Measurements from ENCODE around the gene FAM184B.

Gene FAM184B

DNA sequence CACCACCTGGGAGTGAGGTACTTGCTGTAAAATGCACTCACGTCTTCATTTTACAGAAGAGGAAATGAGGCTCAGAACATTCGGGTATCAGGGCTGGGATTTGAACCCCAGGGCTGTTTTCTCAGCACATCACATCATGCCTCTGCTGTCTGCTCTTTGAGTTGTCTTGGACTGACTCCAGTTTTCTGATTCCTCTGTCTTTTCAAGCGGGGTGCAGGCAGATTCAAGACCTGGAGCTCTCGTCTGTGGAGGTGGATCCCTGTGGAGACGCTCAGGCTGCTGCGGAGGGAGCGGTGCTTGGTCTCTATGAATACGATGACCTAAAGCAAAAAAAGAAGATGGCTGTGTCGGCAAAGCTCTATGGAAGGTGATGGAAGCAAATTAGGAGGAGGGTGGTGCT lies 198.1 kb downstream of the FAM184B start:
- Histone ChIP-seq H4K8ac (ENCODE audit: low read length) (no peak overlapping the region), H3K9ac (ENCODE audit: low read length) (no peak overlapping the region)
- 98% methylated on average over 9 of the region's 9 CpGs for WGBS

DNA sequence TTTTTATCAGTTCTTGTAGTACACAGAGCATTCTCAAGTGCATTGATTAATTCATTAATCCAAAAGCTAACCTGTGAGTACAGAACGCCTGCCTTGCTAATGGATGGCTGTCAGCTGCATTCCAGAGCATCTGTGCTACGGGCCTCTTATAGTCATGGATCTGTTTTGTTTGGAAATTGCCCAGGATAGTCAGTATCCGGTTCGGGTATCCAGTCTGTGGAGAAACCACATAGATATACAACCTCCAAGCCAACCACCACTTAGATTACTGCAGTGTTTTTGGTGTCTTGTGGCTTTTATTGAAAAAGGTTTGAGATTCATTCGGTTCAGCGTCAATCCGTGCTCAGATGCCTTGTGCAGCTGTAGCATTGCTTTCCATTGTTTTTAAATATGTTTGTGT lies 200.5 kb downstream of the FAM184B start:
- no peaks in the 10 kb centered on the region for H3K9me3 ChIP-seq (ENCODE audit: control insufficient read depth, low read length)
- peaks cover 29 to 57% of the 10 kb centered on the region in 2 experiments for H3K36me3 ChIP-seq (ENCODE audit: control insufficient read depth in 1 of 2, insufficient read depth in 2 of 2, low read depth in 1 of 2, low read length in 2 of 2)
- no peak overlapping the region for H3K27ac ChIP-seq (ENCODE audit: low read length, poor library complexity, severe bottlenecking)
- H2BK12ac ChIP-seq (ENCODE audit: low read length in 2 of 2) = no peak overlapping the region
- no peak overlapping the region for H3K4me3 ChIP-seq (ENCODE audit: insufficient read depth in 1 of 2, low read depth in 1 of 2, low read length in 2 of 2)
- H3K14ac ChIP-seq (ENCODE audit: low read length in 2 of 2) = no peak overlapping the region
- H3K9ac ChIP-seq (ENCODE audit: low read length) = peak overlapping the region; percentile 95
- H3K23ac ChIP-seq (ENCODE audit: low read length in 2 of 2) = no peak overlapping the region
- H3K27me3 ChIP-seq (ENCODE audit: control insufficient read depth in 1 of 2, insufficient read depth in 1 of 2, low read length in 2 of 2) = no peaks in the 10 kb centered on the region
- H3K18ac ChIP-seq (ENCODE audit: low read depth in 1 of 2, low read length in 2 of 2) = no peak overlapping the region
- peaks cover 29% of the 10 kb centered on the region for H3K79me1 ChIP-seq (replicated peaks; ENCODE audit: low read length, poor library complexity, severe bottlenecking)
- H2AFZ ChIP-seq (ENCODE audit: low read depth, low read length) = no peak overlapping the region
- no peak for DNase-seq
- H2AK5ac ChIP-seq (ENCODE audit: low read length, severe bottlenecking) = no peak overlapping the region
- H4K91ac ChIP-seq (ENCODE audit: low read length) = no peak overlapping the region
- 97% methylated on average over 5 of the region's 7 CpGs for WGBS
- H2BK15ac ChIP-seq (ENCODE audit: low read depth, poor library complexity, severe bottlenecking) = no peak overlapping the region
- no peak overlapping the region for H3K4me2 ChIP-seq (ENCODE audit: low read length, poor library complexity, severe bottlenecking)
- H2BK120ac ChIP-seq (ENCODE audit: low read depth, low read length) = no peak overlapping the region
- H3K4me1 ChIP-seq (ENCODE audit: control insufficient read depth, insufficient read depth, low read depth, low read length) = peaks cover 11% of the 10 kb centered on the region
- H4K8ac ChIP-seq (ENCODE audit: low read length) = no peak overlapping the region
- no peak overlapping the region for H2BK5ac ChIP-seq (ENCODE audit: low read depth, low read length, poor library complexity, severe bottlenecking)
- H3K4ac ChIP-seq (ENCODE audit: low read depth in 1 of 2, low read length in 2 of 2) = no peak overlapping the region

More for the DNA sequence above, 198.1 kb downstream of the FAM184B start:
- no peak overlapping the region for H3K4me3 ChIP-seq (ENCODE audit: insufficient read depth in 1 of 2, low read depth in 1 of 2, low read length in 2 of 2)
- no peak overlapping the region for H3K18ac ChIP-seq (ENCODE audit: low read depth in 1 of 2, low read length in 2 of 2)
- H3K23ac ChIP-seq (ENCODE audit: low read length in 2 of 2) = no peak overlapping the region
- H3K9me3 ChIP-seq (ENCODE audit: control insufficient read depth, low read length) = no peaks in the 10 kb centered on the region
- H3K4ac ChIP-seq (ENCODE audit: low read depth in 1 of 2, low read length in 2 of 2) = no peak overlapping the region
- no peak overlapping the region for H3K27ac ChIP-seq (ENCODE audit: low read length, poor library complexity, severe bottlenecking)
- DNase-seq = no peak
- H3K79me1 ChIP-seq (replicated peaks; ENCODE audit: low read length, poor library complexity, severe bottlenecking) = peaks cover 30% of the 10 kb centered on the region
- H2BK5ac ChIP-seq (ENCODE audit: low read depth, low read length, poor library complexity, severe bottlenecking) = no peak overlapping the region
- H3K36me3 ChIP-seq (ENCODE audit: control insufficient read depth in 1 of 2, insufficient read depth in 2 of 2, low read depth in 1 of 2, low read length in 2 of 2) = peaks cover 42 to 80% of the 10 kb centered on the region in 2 experiments
- no peak overlapping the region for H2AFZ ChIP-seq (ENCODE audit: low read depth, low read length)
- H3K27me3 ChIP-seq (ENCODE audit: control insufficient read depth in 1 of 2, insufficient read depth in 1 of 2, low read length in 2 of 2) = no peaks in the 10 kb centered on the region
- H2AK5ac ChIP-seq (ENCODE audit: low read length, severe bottlenecking) = no peak overlapping the region
- no peak overlapping the region for H4K91ac ChIP-seq (ENCODE audit: low read length)
- no peak overlapping the region for H2BK120ac ChIP-seq (ENCODE audit: low read depth, low read length)
- H2BK15ac ChIP-seq (ENCODE audit: low read depth, poor library complexity, severe bottlenecking) = no peak overlapping the region
- H3K4me1 ChIP-seq (ENCODE audit: control insufficient read depth, insufficient read depth, low read depth, low read length) = peaks cover 3% of the 10 kb centered on the region
- no peak overlapping the region for H3K14ac ChIP-seq (ENCODE audit: low read length in 2 of 2)
- H3K4me2 ChIP-seq (ENCODE audit: low read length, poor library complexity, severe bottlenecking) = no peak overlapping the region
- no peak overlapping the region for H2BK12ac ChIP-seq (ENCODE audit: low read length in 2 of 2)
